ENCODE measurements around the gene SERPINA4. TPM values are rescaled to one million over a fixed set of nuclear protein-coding genes. Genes with fewer than 3 reads are reported as not detected.

The SERPINA4 gene
- total and polyA plus RNA-seq, 8 donors = 51.5 to 119 (median 64.4) TPM

GRCh38 chr14:94548131-94548998 is 12.9 kb upstream of the SERPINA4 start:
- Histone ChIP-seq H3K9me3 (no peaks in the 10 kb centered on the region), H3K4me3 (no peak overlapping the region), H3K27me3 (no peaks in the 10 kb centered on the region), H3K4me1 (no peaks in the 10 kb centered on the region), H3K27ac (no peak overlapping the region), H3K36me3 (no peaks in the 10 kb centered on the region)
- no peak for TF ChIP-seq CTCF (IDR thresholded peaks at IDR 0.05)
- ATAC-seq (no peak), FAIRE-seq (no peak), DNase-seq (no peak)
- intact Hi-C loops (cut with DNase I) = loop anchor here in 1 of 3 donors (10.0 kb wide), 1 partner anchor 104 kb away; no protein-coding TSS in a partner anchor
- WGBS, 2 donors = 86 to 92% methylated on average over 14 of the region's 14 CpGs

GRCh38 chr14:94548999-94549985 is 11.9 kb upstream of the SERPINA4 start:
- DNase-seq (peak in 4 of 6 donors; percentile 30 to 92 (median 72)), ATAC-seq (peak; percentile 82 to 96 (median 90)), FAIRE-seq (no peak)
- Histone ChIP-seq H3K4me1 (no peaks in the 10 kb centered on the region), H3K27me3 (no peaks in the 10 kb centered on the region), H3K4me3 (no peak overlapping the region), H3K36me3 (no peaks in the 10 kb centered on the region), H3K9me3 (no peaks in the 10 kb centered on the region), H3K27ac (no peak overlapping the region)
- WGBS, 2 donors = 28% methylated on average over 24 of the region's 24 CpGs
- TF ChIP-seq CTCF (IDR thresholded peaks at IDR 0.05) = peak; percentile 90 to 97 (median 93)
- intact Hi-C loops (cut with DNase I) = loop anchor here in 1 of 3 donors (10.0 kb wide), 1 partner anchor 104 kb away; no protein-coding TSS in a partner anchor

GRCh38 chr14:94550041-94550440 is 11.2 kb upstream of the SERPINA4 start:
- no peaks in the 10 kb centered on the region for H3K4me1 ChIP-seq
- no peaks in the 10 kb centered on the region for H3K36me3 ChIP-seq
- 69 to 77% methylated on average over 8 of the region's 8 CpGs for WGBS, 2 donors
- H3K27me3 ChIP-seq = no peaks in the 10 kb centered on the region
- intact Hi-C loops (cut with DNase I) = no loop called here
- no peak for FAIRE-seq
- H3K9me3 ChIP-seq = no peaks in the 10 kb centered on the region
- DNase-seq = no peak
- no peak overlapping the region for H3K27ac ChIP-seq
- no peak for TF ChIP-seq CTCF (IDR thresholded peaks at IDR 0.05)
- no peak overlapping the region for H3K4me3 ChIP-seq
- no peak for ATAC-seq

GRCh38 chr14:94555991-94556390 is 5.3 kb upstream of the SERPINA4 start:
- intact Hi-C loops (cut with DNase I) = no loop called here
- no peak for TF ChIP-seq CTCF (IDR thresholded peaks at IDR 0.05)
- FAIRE-seq = no peak

More at GRCh38 chr14:94555991-94556390, 5.3 kb upstream of the SERPINA4 start:
- H3K4me1 ChIP-seq = peaks cover 3 to 9% (median 4%) of the 10 kb centered on the region in 3 donors
- H3K36me3 ChIP-seq = no peaks in the 10 kb centered on the region
- no peaks in the 10 kb centered on the region for H3K9me3 ChIP-seq
- H3K27ac ChIP-seq = no peak overlapping the region
- no peaks in the 10 kb centered on the region for H3K27me3 ChIP-seq
- 86% methylated on average over 9 of the region's 9 CpGs for WGBS, 2 donors
- DNase-seq (peak in 1 of 6 donors; percentile 6), ATAC-seq (no peak)
- no peak overlapping the region for H3K4me3 ChIP-seq
